Neural crest cell (in vitro differentiated cells): ENCODE data around the gene ST3GAL2. TPM values are rescaled to one million over a fixed set of nuclear protein-coding genes. Genes with fewer than 3 reads are reported as not detected.
"Not testable (repeated sequence)": the region's sequence is repeated elsewhere in the genome, so short reads cannot be mapped to it uniquely, and the experiment has no call there.

Source experiments
- DNase-seq: peaks from one replicate; pipeline ENCODE4 v3.0.0; 2021; ENCODE audit warnings: low read depth, mixed read lengths, low spot score
- H3K27ac Mint-ChIP-seq: one replicate; pipeline ENCODE4 v1.8.0; 2021; ENCODE audit warnings: mild to moderate bottlenecking, mixed read lengths; ENCODE audit not compliant: unreplicated experiment
- H3K27me3 Mint-ChIP-seq: 2 replicates; pipeline ENCODE4 v1.8.0; 2021; ENCODE audit warnings: low read depth, mild to moderate bottlenecking, mixed read lengths
- H3K36me3 Mint-ChIP-seq: 2 replicates; pipeline ENCODE4 v1.8.0; 2021; ENCODE audit warnings: low read depth, mild to moderate bottlenecking, mixed read lengths
- H3K4me1 Mint-ChIP-seq: 2 replicates; pipeline ENCODE4 v1.8.0; 2021; ENCODE audit warnings: mixed read lengths
- H3K4me3 Mint-ChIP-seq: one replicate; pipeline ENCODE4 v1.8.0; 2021; ENCODE audit warnings: mild to moderate bottlenecking, mixed read lengths
- H3K9me3 Mint-ChIP-seq: 2 replicates; pipeline ENCODE4 v1.8.0; 2021; ENCODE audit warnings: mixed read lengths
- CTCF ChIP-seq: fragments of 200-600 bp; sonication (generic); conservative IDR thresholded peaks from 2 replicates; pipeline ENCODE4 v1.5.0; 2021; ENCODE audit warnings: antibody characterized with exemption, mild to moderate bottlenecking
- total RNA-seq: library from RNA; stranded (reverse); gene quantifications from 2 replicates; pipeline ENCODE4 v1.2.1, GENCODE V29; 2021

Gene ST3GAL2
- total RNA-seq, 1 donor from 2014 or later, result 41.8 TPM

- peak overlapping the region; percentile 19 for H3K27ac Mint-ChIP-seq
- peak overlapping the region; percentile 79 for H3K4me3 Mint-ChIP-seq
- H3K27me3 Mint-ChIP-seq, result no peaks in the 10 kb centered on the region
- DNase-seq, result no peak
- no peaks in the 10 kb centered on the region for H3K9me3 Mint-ChIP-seq
- peaks cover 6% of the 10 kb centered on the region for H3K4me1 Mint-ChIP-seq
- H3K36me3 Mint-ChIP-seq, result peaks cover 19% of the 10 kb centered on the region
- TF ChIP-seq CTCF, result no peak
Measured at GRCh38 chr16:70375636-70376611, 63.0 kb downstream of the ST3GAL2 start.

- no peak overlapping the region for H3K4me3 Mint-ChIP-seq
- H3K36me3 Mint-ChIP-seq, result peaks cover 25% of the 10 kb centered on the region
- no peaks in the 10 kb centered on the region for H3K27me3 Mint-ChIP-seq
- DNase-seq, result no peak
- H3K27ac Mint-ChIP-seq, result no peak overlapping the region
- TF ChIP-seq CTCF, result no peak
- H3K9me3 Mint-ChIP-seq, result no peaks in the 10 kb centered on the region
- H3K4me1 Mint-ChIP-seq, result no peaks in the 10 kb centered on the region
Measured at GRCh38 chr16:70374213-70374612, 64.7 kb downstream of the ST3GAL2 start.

- no peak for TF ChIP-seq CTCF
- Mint-ChIP-seq H3K9me3 (no peaks in the 10 kb centered on the region), H3K4me3 (peak overlapping the region; percentile 51), H3K27ac (no peak overlapping the region), H3K27me3 (no peaks in the 10 kb centered on the region), H3K36me3 (peaks cover 25% of the 10 kb centered on the region), H3K4me1 (no peaks in the 10 kb centered on the region)
- no peak for DNase-seq
Measured at GRCh38 chr16:70372921-70373728, 65.8 kb downstream of the ST3GAL2 start.

- DNase-seq, result no peak
- H3K4me1 Mint-ChIP-seq, result no peaks in the 10 kb centered on the region
- no peak overlapping the region for H3K27ac Mint-ChIP-seq
- TF ChIP-seq CTCF, result no peak
- H3K9me3 Mint-ChIP-seq, result no peaks in the 10 kb centered on the region
- H3K36me3 Mint-ChIP-seq, result peaks cover 21% of the 10 kb centered on the region
- no peaks in the 10 kb centered on the region for H3K27me3 Mint-ChIP-seq
- no peak overlapping the region for H3K4me3 Mint-ChIP-seq
Measured at GRCh38 chr16:70370924-70371323, 68.0 kb downstream of the ST3GAL2 start.

- H3K27me3 Mint-ChIP-seq, H3K4me1 Mint-ChIP-seq, H3K9me3 Mint-ChIP-seq, H3K27ac Mint-ChIP-seq: not testable (repeated sequence)
- Mint-ChIP-seq H3K36me3 (peaks cover 19% of the 10 kb centered on the region), H3K4me3 (peak overlapping the region; percentile 39)
- peak; percentile 73 for TF ChIP-seq CTCF
- DNase-seq, result peak; percentile 25
Measured at GRCh38 chr16:70370145-70370544, 68.8 kb downstream of the ST3GAL2 start.
